Measurements from ENCODE around the gene NCK1. TPM values are rescaled to one million over a fixed set of nuclear protein-coding genes. Genes with fewer than 3 reads are reported as not detected.

Gene NCK1
- total RNA-seq, 1 experiment from 2014 or later = 59.4 TPM

DNA sequence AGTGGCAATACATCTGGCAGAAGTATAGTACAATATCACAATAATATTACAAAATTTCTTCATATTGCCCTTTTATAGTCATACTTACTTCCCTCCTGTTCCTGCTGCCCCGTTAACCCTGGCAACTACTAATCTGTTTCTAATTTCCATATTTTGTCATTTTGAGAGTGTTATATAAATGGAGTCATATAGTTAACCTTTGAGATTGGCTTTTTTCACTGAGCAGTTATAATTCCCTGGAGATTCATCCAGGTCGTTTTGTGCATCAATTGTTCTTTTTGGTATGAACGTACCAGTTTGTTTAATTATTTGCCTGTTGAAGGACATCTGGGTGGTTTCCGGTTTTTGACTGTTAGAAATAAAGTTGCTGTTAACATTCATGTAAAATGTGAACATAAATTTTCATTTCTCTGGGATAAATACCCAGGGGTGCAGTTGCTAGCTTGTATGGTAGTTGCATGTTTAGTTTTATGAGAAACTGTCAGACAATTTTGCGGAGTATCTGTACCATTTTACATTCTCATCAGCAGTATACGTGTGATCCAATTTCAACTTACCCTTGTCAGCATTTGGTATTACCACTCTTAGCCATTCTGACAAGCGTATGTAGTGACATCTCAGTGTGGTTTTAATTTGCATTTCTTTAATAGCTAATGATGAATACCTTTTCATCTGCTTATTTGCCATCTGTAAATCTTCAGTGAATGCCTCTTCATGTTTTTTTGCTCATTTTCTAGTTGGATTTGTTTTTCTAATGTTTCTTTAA is 63.6 kb downstream of the NCK1 start:
- intact Hi-C loops (cut with micrococcal nuclease) = no loop called here
- TF ChIP-seq, protein P1, sequence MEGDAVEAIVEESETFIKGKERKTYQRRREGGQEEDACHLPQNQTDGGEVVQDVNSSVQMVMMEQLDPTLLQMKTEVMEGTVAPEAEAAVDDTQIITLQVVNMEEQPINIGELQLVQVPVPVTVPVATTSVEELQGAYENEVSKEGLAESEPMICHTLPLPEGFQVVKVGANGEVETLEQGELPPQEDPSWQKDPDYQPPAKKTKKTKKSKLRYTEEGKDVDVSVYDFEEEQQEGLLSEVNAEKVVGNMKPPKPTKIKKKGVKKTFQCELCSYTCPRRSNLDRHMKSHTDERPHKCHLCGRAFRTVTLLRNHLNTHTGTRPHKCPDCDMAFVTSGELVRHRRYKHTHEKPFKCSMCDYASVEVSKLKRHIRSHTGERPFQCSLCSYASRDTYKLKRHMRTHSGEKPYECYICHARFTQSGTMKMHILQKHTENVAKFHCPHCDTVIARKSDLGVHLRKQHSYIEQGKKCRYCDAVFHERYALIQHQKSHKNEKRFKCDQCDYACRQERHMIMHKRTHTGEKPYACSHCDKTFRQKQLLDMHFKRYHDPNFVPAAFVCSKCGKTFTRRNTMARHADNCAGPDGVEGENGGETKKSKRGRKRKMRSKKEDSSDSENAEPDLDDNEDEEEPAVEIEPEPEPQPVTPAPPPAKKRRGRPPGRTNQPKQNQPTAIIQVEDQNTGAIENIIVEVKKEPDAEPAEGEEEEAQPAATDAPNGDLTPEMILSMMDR (IDR thresholded peaks at IDR 0.05; ENCODE audit: unreplicated experiment) = no peak
- Mint-ChIP-seq H3K4me1 (ENCODE audit: insufficient read depth, unreplicated experiment) (peaks cover 11% of the 10 kb centered on the region), H3K4me3 (ENCODE audit: unreplicated experiment) (no peak overlapping the region), H3K27me3 (ENCODE audit: insufficient read depth, unreplicated experiment) (no peaks in the 10 kb centered on the region), H3K36me3 (ENCODE audit: insufficient read depth, unreplicated experiment) (peaks cover 27% of the 10 kb centered on the region), H3K27ac (ENCODE audit: low read depth, unreplicated experiment) (no peak overlapping the region), H3K9me3 (ENCODE audit: unreplicated experiment) (peaks cover 10% of the 10 kb centered on the region)
- ChIA-PET CTCF (interaction anchor here (1.5 kb wide), 1 partner anchor 13 kb away, joined by 6 read pairs; no protein-coding TSS in a partner anchor), POLR2A (interaction anchor here (0.6 kb wide), 2 partner anchors 17 to 18 kb away, joined by 3 to 4 read pairs; no protein-coding TSS in a partner anchor)
- BruUV-seq (replicated peaks) = no TSS peak
- DNase-seq (ENCODE audit: unreplicated experiment) = no peak

DNA sequence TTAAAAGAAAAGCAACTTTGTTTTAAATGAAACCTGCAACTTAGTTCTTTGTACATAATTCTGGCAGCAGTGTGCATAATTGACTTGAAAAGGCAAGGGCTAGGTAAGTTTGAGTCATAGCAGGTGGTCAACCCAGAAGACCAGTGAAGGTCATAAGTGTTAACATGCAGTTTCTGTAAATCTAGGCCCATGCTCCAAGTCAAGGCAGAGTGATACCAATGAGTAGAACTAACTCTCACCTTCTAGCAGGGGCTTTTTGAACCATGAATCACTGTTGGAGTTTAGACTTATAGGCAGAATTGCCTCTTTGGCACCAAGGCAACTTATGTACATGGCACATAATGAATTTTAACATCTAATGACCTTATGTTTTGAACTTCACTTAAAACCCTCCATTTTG is 66.2 kb downstream of the NCK1 start:
- CTCF ChIA-PET = interaction anchor here (0.9 to 1.1 kb wide), 2 partner anchors 68 to 176 kb away, joined by 4 read pairs; partner anchors contain the start of gene STAG1
- peaks cover 23% of the 10 kb centered on the region for H3K4me1 Mint-ChIP-seq (ENCODE audit: insufficient read depth, unreplicated experiment)
- no peaks in the 10 kb centered on the region for H3K27me3 Mint-ChIP-seq (ENCODE audit: insufficient read depth, unreplicated experiment)
- TF ChIP-seq, protein P1 (IDR thresholded peaks at IDR 0.05; ENCODE audit: unreplicated experiment) = no peak
- intact Hi-C loops (cut with micrococcal nuclease) = no loop called here
- peaks cover 23% of the 10 kb centered on the region for H3K36me3 Mint-ChIP-seq (ENCODE audit: insufficient read depth, unreplicated experiment)
- POLR2A ChIA-PET = interaction anchor here (1.0 to 1.5 kb wide), 3 partner anchors 23 to 66 kb away, joined by 3 to 6 read pairs (median 3); no protein-coding TSS in a partner anchor
- H3K9me3 Mint-ChIP-seq (ENCODE audit: unreplicated experiment) = no peaks in the 10 kb centered on the region
- DNase-seq (ENCODE audit: unreplicated experiment) = no peak
- no peak overlapping the region for H3K4me3 Mint-ChIP-seq (ENCODE audit: unreplicated experiment)
- no TSS peak for BruUV-seq (replicated peaks)
- H3K27ac Mint-ChIP-seq (ENCODE audit: low read depth, unreplicated experiment) = no peak overlapping the region

DNA sequence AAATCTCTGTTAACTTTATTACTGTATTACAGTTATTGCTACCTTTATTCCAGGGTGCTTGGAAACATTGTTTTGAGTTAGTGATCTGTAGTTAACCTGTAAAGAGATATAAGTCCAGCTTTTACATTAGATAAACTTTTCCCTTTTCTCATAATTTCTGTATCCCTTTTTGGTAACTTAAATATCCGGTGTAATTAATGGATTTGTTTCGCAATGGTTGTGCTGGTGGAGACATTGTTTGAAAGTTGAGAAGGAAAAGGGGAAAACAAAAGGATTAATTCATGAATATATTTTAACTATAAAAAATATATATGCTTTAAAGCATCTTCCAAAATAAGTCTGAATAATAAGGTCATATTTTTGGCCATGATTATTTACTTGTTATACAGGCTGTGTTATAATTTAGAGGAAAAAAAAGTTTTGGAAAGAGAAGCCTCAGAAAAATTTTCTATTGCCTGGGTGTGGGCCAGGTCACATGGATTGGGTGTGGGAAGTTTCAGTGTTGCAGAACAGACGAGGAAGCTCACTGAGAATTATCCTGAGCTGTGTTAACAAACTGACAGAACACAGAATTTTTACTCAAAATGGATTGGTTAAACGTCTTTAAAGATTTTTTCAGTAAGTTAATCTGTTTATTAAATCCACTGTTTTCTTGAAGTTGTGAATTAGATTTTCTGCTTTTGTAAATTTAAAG is 68.1 kb downstream of the NCK1 start:
- Mint-ChIP-seq H3K9me3 (ENCODE audit: unreplicated experiment) (no peaks in the 10 kb centered on the region), H3K36me3 (ENCODE audit: insufficient read depth, unreplicated experiment) (peaks cover 42% of the 10 kb centered on the region), H3K4me3 (ENCODE audit: unreplicated experiment) (peak overlapping the region; percentile 65), H3K27me3 (ENCODE audit: insufficient read depth, unreplicated experiment) (no peaks in the 10 kb centered on the region), H3K27ac (ENCODE audit: low read depth, unreplicated experiment) (peak overlapping the region; percentile 69), H3K4me1 (ENCODE audit: insufficient read depth, unreplicated experiment) (peaks cover 20% of the 10 kb centered on the region)
- intact Hi-C loops (cut with micrococcal nuclease) = no loop called here
- ChIA-PET CTCF (interaction anchor here (1.2 kb wide), 1 partner anchor 84 kb away, joined by 4 read pairs; no protein-coding TSS in a partner anchor), POLR2A (interaction anchor here (0.6 to 2.8 kb wide), 15 partner anchors 9 to 734 kb away, joined by 3 to 27 read pairs (median 4); partner anchors contain the start of genes IL20RB, MSL2, NCK1 and STAG1)
- DNase-seq (ENCODE audit: unreplicated experiment) = peak; percentile 78
- TF ChIP-seq, protein P1 (IDR thresholded peaks at IDR 0.05; ENCODE audit: unreplicated experiment) = no peak
- no TSS peak for BruUV-seq (replicated peaks)

DNA sequence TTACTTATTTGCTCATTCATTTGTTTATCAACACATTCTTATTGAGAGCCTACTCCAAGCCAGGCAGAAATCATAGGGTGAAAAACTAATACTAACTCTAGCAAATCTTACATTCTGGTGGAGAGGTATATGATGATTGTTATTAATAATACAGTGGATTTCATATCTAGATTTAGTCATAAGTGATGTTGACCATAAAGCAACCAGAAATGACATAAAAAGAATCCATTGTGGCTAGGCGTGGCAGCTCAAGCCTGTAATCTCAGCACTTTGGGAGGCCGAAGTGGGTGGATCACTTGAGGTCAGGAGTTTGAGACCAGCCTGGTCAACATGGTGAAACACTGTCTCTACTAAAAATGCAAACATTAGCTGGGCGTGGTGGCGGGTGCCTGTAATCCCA is 69.6 kb downstream of the NCK1 start:
- POLR2A ChIA-PET = interaction anchor here (0.6 to 2.8 kb wide), 9 partner anchors 10 to 179 kb away, joined by 3 to 27 read pairs (median 8); partner anchors contain the start of genes IL20RB, NCK1 and STAG1
- CTCF ChIA-PET = interaction anchor here (0.6 to 1.4 kb wide), 2 partner anchors 172 to 179 kb away, joined by 3 read pairs; partner anchors contain the start of gene STAG1
- DNase-seq (ENCODE audit: unreplicated experiment) = no peak
- H3K4me3 Mint-ChIP-seq (ENCODE audit: unreplicated experiment) = peak overlapping the region; percentile 65
- peak overlapping the region; percentile 69 for H3K27ac Mint-ChIP-seq (ENCODE audit: low read depth, unreplicated experiment)
- H3K27me3 Mint-ChIP-seq (ENCODE audit: insufficient read depth, unreplicated experiment) = no peaks in the 10 kb centered on the region
- TF ChIP-seq, protein P1 (IDR thresholded peaks at IDR 0.05; ENCODE audit: unreplicated experiment) = no peak
- no TSS peak for BruUV-seq (replicated peaks)
- peaks cover 25% of the 10 kb centered on the region for H3K4me1 Mint-ChIP-seq (ENCODE audit: insufficient read depth, unreplicated experiment)
- intact Hi-C loops (cut with micrococcal nuclease) = no loop called here
- no peaks in the 10 kb centered on the region for H3K9me3 Mint-ChIP-seq (ENCODE audit: unreplicated experiment)
- H3K36me3 Mint-ChIP-seq (ENCODE audit: insufficient read depth, unreplicated experiment) = peaks cover 54% of the 10 kb centered on the region
